ENCODE measurements around the gene PINK1. TPM values are rescaled to one million over a fixed set of nuclear protein-coding genes. Genes with fewer than 3 reads are reported as not detected.

PINK1 gene
- polyA plus RNA-seq, 1 of the 3 experiments (the other 2 are of a cell fraction) = 24.4 TPM

DNA sequence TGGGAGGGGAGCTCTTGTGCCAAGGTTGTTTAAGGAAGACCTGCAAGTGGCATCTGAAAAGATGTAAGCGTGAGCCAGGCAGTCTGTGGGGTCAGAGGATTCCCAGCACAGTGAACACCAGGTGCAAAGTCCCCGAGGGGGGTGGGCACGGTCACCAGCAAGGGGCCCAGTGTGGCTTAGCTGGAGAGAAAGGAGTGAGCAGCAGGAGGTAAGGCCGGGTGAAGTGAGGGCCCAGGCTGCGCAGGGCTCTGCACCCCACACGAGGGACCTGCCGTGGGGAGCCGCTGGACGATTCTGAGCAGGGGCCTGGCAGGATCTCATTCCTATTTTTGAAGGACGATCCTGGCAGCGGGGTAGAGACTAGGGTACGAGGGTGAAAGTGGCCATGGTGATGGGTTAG lies 23.8 kb downstream of the PINK1 start:
- H4K20me1 ChIP-seq (ENCODE audit: insufficient read depth) = no peaks in the 10 kb centered on the region; the same call in 1 of the 2 replicates
- no peak overlapping the region for H3K27ac ChIP-seq (ENCODE audit: low read depth in 2 of 2, low read length in 1 of 2)
- 83% methylated on average over 11 of the region's 12 CpGs for WGBS (ENCODE audit: low lambda C conversion rate)
- POLR2A ChIA-PET = no interaction called here
- TF ChIP-seq, protein P1, sequence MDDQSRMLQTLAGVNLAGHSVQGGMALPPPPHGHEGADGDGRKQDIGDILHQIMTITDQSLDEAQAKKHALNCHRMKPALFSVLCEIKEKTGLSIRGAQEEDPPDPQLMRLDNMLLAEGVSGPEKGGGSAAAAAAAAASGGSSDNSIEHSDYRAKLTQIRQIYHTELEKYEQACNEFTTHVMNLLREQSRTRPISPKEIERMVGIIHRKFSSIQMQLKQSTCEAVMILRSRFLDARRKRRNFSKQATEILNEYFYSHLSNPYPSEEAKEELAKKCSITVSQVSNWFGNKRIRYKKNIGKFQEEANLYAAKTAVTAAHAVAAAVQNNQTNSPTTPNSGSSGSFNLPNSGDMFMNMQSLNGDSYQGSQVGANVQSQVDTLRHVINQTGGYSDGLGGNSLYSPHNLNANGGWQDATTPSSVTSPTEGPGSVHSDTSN (IDR thresholded peaks at IDR 0.05) = no peak
- TF ChIP-seq FOXJ3 (CRISPR knock-in tag; IDR thresholded peaks at IDR 0.05) (no peak), MEF2A (IDR thresholded peaks at IDR 0.05; ENCODE audit: borderline replicate concordance, low read depth) (no peak), EP300 (IDR thresholded peaks at IDR 0.05; ENCODE audit: borderline replicate concordance in 1 of 2, low read depth in 1 of 2, low read length in 1 of 2) (no peak)
- H3F3A ChIP-seq (replicated peaks; ENCODE audit: insufficient read depth) = peaks cover 3% of the 10 kb centered on the region
- H3K9me3 ChIP-seq = no peaks in the 10 kb centered on the region
- H3K4me2 ChIP-seq = no peak overlapping the region
- H3K36me3 ChIP-seq (replicated peaks in 1 of 2; ENCODE audit: control insufficient read depth in 1 of 2, insufficient read depth in 2 of 2, low read length in 1 of 2) = peaks cover 41 to 68% of the 10 kb centered on the region in 2 experiments
- no peaks in the 10 kb centered on the region for H3K9me2 ChIP-seq
- peaks cover 8 to 9% of the 10 kb centered on the region in 2 experiments for H3K4me1 ChIP-seq (ENCODE audit: control insufficient read depth in 1 of 2, insufficient read depth in 2 of 2, low read depth in 1 of 2, low read length in 1 of 2)
- no peaks in the 10 kb centered on the region for H3K27me3 ChIP-seq (ENCODE audit: insufficient read depth)
- CTCF ChIA-PET = no interaction called here
- H3K9ac ChIP-seq = no peak overlapping the region
- no peak overlapping the region for H3K4me3 ChIP-seq (ENCODE audit: low read depth in 2 of 2, low read length in 1 of 2)
- peaks cover 57% of the 10 kb centered on the region for H3K79me2 ChIP-seq (ENCODE audit: insufficient read depth)
- no peak overlapping the region for H2AFZ ChIP-seq (ENCODE audit: low read depth)
- DNase-seq = no peak

DNA sequence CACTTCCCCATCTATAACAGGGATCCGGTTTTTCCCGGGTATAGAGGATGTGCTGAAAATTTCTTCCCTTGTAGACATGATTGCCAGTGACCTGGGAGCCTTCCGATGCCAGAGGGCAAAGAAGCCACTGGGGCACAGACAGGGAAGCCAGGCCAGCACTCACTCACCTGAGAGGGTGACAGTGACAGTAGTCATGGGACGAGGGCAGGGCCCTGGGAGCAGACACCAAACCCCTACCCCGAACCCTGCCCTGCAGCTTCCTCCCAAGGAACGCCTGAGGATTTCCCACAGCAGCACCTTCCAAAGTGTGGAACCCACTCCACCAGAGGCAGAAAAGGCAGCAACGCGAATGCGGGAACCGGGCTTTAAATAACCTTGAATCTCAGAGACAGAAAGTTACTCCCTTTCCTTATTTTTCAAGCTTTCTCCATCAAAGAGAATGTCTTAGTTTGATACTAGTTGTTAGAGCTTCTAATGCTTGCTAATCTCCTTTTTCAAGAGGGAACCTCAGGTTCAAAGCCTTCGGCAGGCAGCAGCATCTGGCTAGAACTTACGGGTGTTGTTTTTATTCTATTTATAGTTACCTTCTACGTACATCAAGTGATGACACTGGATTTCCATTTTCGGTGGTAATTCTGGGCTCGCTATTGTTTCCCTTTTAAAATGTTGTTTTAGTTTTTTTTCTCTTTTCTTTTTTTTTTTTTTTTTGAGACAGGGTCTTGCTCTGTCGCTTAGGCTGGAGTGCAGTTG lies 25.1 kb downstream of the PINK1 start:
- H4K20me1 ChIP-seq (ENCODE audit: insufficient read depth) = no peaks in the 10 kb centered on the region; the same call in 1 of the 2 replicates
- no peak overlapping the region for H2AFZ ChIP-seq (ENCODE audit: low read depth)
- H3K36me3 ChIP-seq (replicated peaks in 1 of 2; ENCODE audit: control insufficient read depth in 1 of 2, insufficient read depth in 2 of 2, low read length in 1 of 2) = peaks cover 36 to 55% of the 10 kb centered on the region in 2 experiments
- no peaks in the 10 kb centered on the region for H3K27me3 ChIP-seq (ENCODE audit: insufficient read depth)
- H3K4me1 ChIP-seq (ENCODE audit: control insufficient read depth in 1 of 2, insufficient read depth in 2 of 2, low read depth in 1 of 2, low read length in 1 of 2) = peaks cover 9 to 14% of the 10 kb centered on the region in 2 experiments
- CTCF ChIA-PET = interaction anchor here (1.4 to 3.2 kb wide), 3 partner anchors 16 to 164 kb away, joined by 3 to 9 read pairs (median 4); partner anchors contain the start of gene PINK1
- no peak for DNase-seq
- no peaks in the 10 kb centered on the region for H3K9me2 ChIP-seq
- no peak overlapping the region for H3K9ac ChIP-seq
- POLR2A ChIA-PET = no interaction called here
- H3K79me2 ChIP-seq (ENCODE audit: insufficient read depth) = peaks cover 57% of the 10 kb centered on the region
- H3K4me2 ChIP-seq = no peak overlapping the region
- H3K4me3 ChIP-seq (ENCODE audit: low read depth in 2 of 2, low read length in 1 of 2) = no peak overlapping the region
- no peaks in the 10 kb centered on the region for H3F3A ChIP-seq (replicated peaks; ENCODE audit: insufficient read depth)
- H3K9me3 ChIP-seq = no peaks in the 10 kb centered on the region
- WGBS (ENCODE audit: low lambda C conversion rate) = 94% methylated on average over 14 of the region's 16 CpGs
- TF ChIP-seq RCOR1 (IDR thresholded peaks at IDR 0.05; ENCODE audit: low read length) = no peak
- TF ChIP-seq, protein P1 (IDR thresholded peaks at IDR 0.05) = no peak
- H3K27ac ChIP-seq (ENCODE audit: low read depth in 2 of 2, low read length in 1 of 2) = no peak overlapping the region

DNA sequence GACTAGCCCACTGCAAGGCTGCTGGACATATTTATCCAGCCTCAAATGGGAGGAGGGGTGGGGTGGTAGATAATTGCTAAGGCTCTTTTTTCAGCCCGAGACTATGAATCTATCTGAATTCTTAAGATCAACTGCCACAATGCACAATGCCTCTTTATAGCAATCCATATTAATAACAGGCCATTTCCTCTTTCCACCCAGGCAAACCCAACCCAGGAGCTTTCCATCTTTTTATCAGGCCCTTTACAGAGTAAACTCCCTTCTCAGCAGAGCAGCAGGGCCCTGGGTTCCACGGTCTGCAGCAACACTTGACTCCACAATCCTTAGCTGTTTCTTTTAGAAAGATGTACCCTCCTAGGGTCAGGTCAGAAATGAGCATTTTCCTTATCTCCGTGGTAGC lies 27.1 kb downstream of the PINK1 start:
- Histone ChIP-seq H4K20me1 (ENCODE audit: insufficient read depth) (no peaks in the 10 kb centered on the region; the same call in 1 of the 2 replicates), H3K9ac (peak overlapping the region; percentile 80), H3K4me2 (peak overlapping the region; percentile 94), H3K4me3 (ENCODE audit: low read depth in 2 of 2, low read length in 1 of 2) (peak overlapping the region; percentile 89 to 99), H3K4me1 (ENCODE audit: control insufficient read depth in 1 of 2, insufficient read depth in 2 of 2, low read depth in 1 of 2, low read length in 1 of 2) (peaks cover 9 to 14% of the 10 kb centered on the region in 2 experiments), H3K79me2 (ENCODE audit: insufficient read depth) (peaks cover 57% of the 10 kb centered on the region), H3K9me3 (no peaks in the 10 kb centered on the region), H3F3A (replicated peaks; ENCODE audit: insufficient read depth) (no peaks in the 10 kb centered on the region), H3K27ac (ENCODE audit: low read depth in 2 of 2, low read length in 1 of 2) (no peak overlapping the region; a peak in 2 of 4 replicates), H3K9me2 (no peaks in the 10 kb centered on the region), H2AFZ (ENCODE audit: low read depth) (peak overlapping the region; percentile 82; the same call in 1 of the 2 replicates), H3K27me3 (ENCODE audit: insufficient read depth) (no peaks in the 10 kb centered on the region), H3K36me3 (replicated peaks in 1 of 2; ENCODE audit: control insufficient read depth in 1 of 2, insufficient read depth in 2 of 2, low read length in 1 of 2) (peaks cover 36 to 37% of the 10 kb centered on the region in 2 experiments)
- WGBS (ENCODE audit: low lambda C conversion rate) = 6% methylated on average over 3 of the region's 3 CpGs
- ChIA-PET POLR2A (interaction anchor here (0.6 to 1.5 kb wide), 3 partner anchors 27 to 178 kb away, joined by 3 to 4 read pairs (median 4); no protein-coding TSS in a partner anchor), CTCF (interaction anchor here (1.1 to 3.2 kb wide), 5 partner anchors 19 to 535 kb away, joined by 3 to 12 read pairs (median 6); partner anchors contain the start of gene PINK1)
- no peak for DNase-seq
- TF ChIP-seq ELF1 (IDR thresholded peaks at IDR 0.05) (no peak), NRF1 (IDR thresholded peaks at IDR 0.05; ENCODE audit: low read depth, low read length) (no peak), SMC3 (IDR thresholded peaks at IDR 0.05; ENCODE audit: low read depth, low read length) (no peak), MEF2A (IDR thresholded peaks at IDR 0.05; ENCODE audit: borderline replicate concordance, low read depth) (no peak), JUND (IDR thresholded peaks at IDR 0.05) (no peak), YY1 (IDR thresholded peaks at IDR 0.05; ENCODE audit: low read depth) (no peak), CHD2 (IDR thresholded peaks at IDR 0.05; ENCODE audit: low read length, partially characterized antibody) (no peak), EZH2phosphoT487 (IDR thresholded peaks at IDR 0.05; ENCODE audit: borderline replicate concordance, low read depth) (no peak), FOXJ3 (CRISPR knock-in tag; IDR thresholded peaks at IDR 0.05) (no peak), RCOR1 (IDR thresholded peaks at IDR 0.05; ENCODE audit: low read length) (no peak), FOXM1 (IDR thresholded peaks at IDR 0.05; ENCODE audit: low read depth) (no peak), GABPA (IDR thresholded peaks at IDR 0.05; ENCODE audit: low read depth) (no peak), SIN3A (IDR thresholded peaks at IDR 0.05; ENCODE audit: borderline replicate concordance, low read depth, low read length) (no peak), TEAD4 (IDR thresholded peaks at IDR 0.05; ENCODE audit: borderline replicate concordance, insufficient read depth) (no peak), EP300 (IDR thresholded peaks at IDR 0.05; ENCODE audit: borderline replicate concordance in 1 of 2, low read depth in 1 of 2, low read length in 1 of 2) (no peak), RAD21 (IDR thresholded peaks at IDR 0.05; ENCODE audit: low read length) (no peak)
- TF ChIP-seq, protein P2, sequence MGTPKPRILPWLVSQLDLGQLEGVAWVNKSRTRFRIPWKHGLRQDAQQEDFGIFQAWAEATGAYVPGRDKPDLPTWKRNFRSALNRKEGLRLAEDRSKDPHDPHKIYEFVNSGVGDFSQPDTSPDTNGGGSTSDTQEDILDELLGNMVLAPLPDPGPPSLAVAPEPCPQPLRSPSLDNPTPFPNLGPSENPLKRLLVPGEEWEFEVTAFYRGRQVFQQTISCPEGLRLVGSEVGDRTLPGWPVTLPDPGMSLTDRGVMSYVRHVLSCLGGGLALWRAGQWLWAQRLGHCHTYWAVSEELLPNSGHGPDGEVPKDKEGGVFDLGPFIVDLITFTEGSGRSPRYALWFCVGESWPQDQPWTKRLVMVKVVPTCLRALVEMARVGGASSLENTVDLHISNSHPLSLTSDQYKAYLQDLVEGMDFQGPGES (IDR thresholded peaks at IDR 0.05; ENCODE audit: low read depth, low read length) = no peak
